ENCODE measurements around the gene APLF.
"Not testable (repeated sequence)": the region's sequence is repeated elsewhere in the genome, so short reads cannot be mapped to it uniquely, and the experiment has no call there.

APLF gene

DNA sequence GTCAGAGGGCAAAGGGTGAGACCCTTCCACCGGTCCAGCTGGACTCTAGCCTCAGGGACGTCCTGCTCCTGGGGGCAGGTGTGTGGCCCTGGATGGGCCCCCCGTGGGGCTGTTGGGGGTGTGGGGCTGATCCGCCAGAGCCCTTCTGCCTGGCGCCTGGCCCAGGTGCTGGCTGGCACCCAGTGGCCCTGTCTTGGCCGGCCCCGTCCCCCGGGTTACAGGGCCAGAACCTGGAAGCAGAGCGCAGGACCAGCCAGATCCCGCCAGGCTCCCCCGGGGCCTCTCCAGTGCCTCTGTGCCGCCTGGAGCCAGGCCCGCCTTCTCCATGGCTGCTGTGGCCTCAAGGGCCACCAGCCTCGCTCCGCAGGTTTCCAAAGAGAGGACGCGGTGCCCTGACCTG, 62.3 kb downstream of the APLF start:
- DNase-seq: not testable (repeated sequence)

DNA sequence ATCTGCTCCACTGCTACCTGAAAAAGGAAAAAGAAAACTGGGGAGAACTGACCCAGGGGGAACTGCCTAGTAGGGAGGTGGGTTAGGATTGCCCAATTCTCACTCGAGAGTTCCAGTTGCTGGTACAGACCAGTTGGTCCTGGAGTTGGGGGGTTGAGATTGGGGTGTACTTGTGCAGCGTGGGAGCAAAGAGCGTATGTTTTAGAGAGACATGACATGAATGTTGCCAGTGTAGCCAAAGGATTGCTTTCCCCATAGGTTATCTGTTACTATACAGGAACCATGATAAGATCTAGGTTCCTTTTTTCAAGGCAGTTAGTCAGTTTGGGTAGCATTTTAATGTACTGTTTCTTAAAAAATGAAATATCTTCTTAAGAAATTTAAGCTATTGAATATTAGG, 68.6 kb downstream of the APLF start:
- peak in 2 of 4 experiments; percentile 8 to 12 for DNase-seq

DNA sequence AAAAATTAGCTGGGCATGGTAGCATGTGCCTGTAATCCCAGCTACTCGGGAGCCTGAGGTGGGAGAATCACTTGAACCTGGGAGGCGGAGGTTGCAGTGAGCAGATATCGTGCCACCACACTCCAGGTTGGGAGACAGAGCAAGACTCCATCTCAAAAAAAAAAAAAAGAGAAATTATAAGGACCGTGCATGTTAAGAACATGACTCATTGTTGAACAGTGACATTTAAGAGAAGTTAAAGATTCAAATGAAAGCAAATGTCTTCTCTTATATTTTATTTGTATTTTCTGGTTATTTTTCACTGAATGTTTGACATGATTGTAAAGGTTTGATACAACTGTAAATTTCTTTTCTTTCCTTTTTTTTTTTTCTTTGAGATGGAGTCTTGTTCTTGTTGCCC, 69.6 kb downstream of the APLF start:
- peak in 2 of 4 experiments; percentile 23 to 34 for DNase-seq

DNA sequence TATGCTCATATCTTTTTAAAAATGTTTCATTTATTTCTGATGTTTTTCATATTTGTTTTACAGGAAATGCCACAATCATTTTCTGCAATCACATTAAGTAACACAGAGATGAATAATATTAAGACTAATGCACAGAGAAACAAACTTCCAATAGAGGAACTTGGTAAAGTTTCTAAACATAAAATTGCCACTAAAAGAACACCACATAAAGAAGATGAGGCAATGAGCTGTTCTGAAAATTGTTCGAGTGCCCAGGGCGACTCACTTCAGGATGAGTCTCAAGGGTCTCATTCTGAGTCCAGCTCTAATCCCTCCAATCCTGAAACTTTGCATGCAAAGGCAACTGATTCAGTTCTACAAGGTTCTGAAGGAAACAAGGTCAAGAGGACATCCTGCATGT, 70.4 kb downstream of the APLF start:
- DNase-seq: peak; percentile 8 to 59 (median 41)

DNA sequence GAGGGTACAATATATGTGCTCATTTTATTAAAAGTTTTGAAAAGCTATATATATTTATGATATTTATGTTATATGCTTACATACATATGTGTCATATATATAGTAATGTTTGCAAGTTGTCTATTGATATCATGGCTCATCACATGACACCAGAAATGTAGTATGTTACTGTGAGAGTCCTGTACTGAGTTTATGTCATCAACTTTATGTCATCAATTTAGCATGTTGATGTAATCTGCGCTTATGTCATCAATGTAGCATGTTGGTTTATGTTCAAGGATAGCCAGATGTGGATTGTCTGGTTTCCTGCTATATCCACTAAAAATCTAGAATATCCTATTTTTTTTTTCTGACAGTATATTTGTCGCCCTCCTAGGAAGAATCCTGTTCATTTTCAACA, 77.4 kb downstream of the APLF start:
- no peak for DNase-seq

DNA sequence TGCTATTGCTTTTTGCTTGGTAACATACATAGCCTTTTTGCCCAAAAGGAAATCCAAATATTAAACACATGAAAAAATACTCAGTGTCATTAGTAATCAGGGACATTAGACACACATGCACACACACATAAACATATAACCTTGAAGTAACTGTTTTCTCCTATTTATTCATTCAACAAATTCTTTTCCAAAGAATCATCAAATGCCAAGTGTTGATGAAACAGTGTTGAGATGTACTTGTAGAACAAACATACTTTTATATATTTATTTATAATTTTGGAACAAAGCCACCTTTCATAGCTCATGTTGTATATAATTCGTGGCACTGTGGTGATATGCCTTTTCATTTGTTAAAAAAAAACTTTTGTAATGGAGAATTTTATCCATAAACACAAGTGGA, 81.0 kb downstream of the APLF start:
- DNase-seq: no peak

DNA sequence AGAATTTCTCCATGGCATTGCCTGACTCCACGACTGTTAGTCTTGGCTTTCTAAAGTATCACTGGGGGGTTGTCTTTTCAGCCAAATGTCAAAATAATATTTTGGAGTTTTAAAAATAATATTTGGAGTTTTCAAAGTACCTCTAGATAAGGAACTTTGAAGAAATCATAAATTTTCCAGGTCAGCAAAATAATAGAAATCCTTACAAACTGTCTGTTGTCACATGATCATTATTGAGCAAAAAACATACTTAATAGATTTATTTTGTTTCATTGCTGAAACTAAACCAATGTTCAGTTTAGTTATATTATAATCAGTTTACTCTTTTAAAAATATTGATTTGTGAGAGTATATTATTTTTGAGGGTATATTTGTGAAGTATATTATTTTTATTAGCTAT, 85.7 kb downstream of the APLF start:
- DNase-seq: no peak

DNA sequence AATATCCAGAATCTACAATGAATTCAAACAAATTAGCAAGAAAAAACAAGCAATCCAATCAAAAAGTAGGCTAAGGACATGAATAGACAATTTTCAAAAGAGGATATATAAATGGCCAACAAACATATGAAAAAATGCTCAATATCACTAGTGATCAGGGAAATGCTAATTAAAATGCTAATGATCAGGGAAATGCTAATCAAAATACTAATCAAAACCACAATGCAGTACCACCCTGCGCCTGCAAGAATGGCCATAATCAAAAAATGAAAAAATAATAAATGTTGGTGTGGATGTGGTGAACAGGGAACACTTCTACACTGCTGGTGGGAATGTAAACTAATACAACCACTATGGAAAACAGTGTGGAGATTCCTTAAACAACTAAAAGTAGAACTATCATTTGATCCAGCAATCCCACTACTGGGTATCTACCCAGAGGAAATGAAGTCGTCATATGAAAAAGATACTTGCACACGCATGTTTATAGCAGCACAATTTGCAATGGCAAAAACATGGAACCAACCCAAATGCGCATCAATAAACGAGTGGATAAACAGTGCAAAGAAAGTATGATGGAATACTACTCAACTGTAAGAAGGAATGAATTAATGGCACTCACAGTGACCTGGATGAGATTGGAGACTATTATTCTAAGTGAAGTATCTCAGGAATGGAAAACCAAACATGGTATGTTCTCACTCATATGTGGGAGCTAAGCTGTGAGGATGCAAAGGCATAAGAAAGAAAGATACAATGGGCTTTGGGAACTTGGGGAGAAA, 88.2 kb downstream of the APLF start:
- not testable (repeated sequence) for DNase-seq

DNA sequence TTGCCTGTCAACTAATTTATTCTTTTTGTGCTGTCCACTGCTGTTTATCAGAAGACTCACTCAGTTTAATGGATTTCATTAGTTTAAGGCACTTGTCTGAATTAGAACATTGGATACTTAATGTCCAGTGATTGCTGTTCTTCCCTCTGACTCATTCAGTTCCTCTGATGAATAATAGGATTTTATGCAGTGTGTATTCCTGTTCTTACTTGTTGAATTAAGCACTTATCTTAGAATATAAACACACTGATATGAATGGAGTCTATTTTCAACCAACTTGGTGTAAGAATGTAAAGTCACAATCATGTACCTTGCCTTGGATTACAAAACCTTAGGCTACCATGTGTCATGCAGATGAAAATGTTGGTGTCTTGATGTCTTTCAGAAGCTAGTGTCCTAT, 89.0 kb downstream of the APLF start:
- DNase-seq: no peak

DNA sequence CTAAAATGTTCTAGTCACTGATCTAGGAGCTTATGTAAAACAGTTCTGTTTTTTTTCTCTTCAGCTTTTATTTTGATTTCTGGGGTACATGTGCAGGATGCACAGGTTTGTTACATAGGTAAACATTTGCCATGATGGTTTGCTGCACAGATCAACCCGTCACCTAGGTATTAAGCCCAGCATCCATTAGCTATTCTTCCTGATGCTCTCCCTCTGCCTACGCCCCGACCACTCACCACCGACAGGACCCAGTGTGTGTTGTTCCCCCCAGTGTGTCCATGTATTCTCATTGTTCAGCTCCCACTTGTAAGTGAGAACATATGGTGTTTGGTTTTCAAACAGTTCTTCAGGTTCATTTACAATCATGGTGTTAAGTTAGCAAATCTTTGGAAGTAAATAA, 91.2 kb downstream of the APLF start:
- DNase-seq: no peak

DNA sequence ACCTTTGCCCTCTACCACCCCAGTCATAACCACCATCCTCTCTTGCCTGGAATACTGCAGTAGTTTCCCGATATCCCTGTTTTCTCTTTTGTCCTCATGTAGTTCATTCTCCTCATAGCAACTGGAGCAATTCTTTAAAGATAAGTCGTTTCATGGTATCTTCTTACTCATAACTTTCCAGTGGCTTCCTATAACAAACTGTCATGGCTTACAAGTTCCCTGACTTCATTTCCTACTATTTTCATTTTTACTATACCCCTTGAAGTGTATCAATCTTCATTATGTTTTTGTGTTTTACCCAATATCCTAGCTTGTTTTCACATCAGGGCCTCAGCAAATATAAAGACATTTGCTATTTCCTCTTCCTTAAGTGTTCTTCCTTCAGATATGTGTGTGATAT, 92.3 kb downstream of the APLF start:
- no peak for DNase-seq

DNA sequence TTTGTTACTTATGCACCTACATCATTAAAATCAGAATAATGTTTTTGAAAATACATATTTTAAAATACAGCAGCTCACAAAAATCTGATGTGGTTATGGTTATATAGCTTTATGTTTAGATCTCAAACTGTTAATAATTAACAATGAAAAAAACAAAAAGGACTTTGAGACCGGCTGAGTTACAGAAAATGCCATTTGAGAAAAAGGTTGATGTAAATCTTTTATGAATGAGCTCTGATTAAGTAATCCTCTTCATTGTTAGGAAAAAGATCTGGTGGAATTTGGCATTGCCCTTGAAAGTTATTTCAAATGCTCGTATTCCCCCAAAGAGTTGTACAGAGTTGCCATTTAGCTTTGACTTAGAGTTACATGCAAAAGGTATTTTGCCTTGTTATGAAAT, 93.2 kb downstream of the APLF start:
- no peak for DNase-seq

DNA sequence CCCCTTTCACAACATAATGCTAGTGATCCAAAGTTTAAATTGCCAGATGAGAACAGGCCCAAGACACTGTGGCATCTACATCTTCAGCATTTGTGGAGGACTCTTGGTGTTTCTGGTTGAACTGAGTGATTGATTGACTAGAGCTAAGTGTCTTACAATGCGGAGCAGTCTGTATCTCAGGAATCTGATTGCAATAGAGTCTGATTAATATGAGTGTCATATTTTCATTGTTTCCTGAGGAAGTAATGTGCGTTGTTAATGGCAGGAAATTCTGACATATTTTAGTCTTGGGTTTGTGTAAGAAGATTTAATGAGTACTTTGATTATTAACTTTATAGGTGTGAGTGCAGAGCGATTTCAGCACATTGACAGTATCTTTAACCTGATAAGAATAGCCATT, 94.0 kb downstream of the APLF start:
- no peak for DNase-seq

DNA sequence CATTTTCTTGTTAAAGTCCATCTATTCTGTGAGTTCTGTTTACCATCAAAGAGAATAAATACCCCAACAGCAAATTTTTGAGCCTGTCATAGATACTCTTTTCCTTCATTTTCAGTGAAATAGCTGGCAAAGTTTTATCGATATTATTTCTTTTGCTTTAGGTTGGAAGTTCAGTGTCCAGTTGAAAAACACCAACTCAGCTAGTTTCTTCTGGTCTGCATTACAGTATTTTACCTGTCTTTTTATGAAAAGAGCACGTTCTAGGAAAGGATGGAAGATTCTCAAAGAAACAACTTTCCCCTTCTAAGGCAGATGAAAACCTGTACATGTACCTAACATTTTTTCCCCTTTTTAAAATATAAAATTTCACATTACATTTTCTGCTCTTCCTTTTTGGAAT, 95.5 kb downstream of the APLF start:
- DNase-seq: no peak

DNA sequence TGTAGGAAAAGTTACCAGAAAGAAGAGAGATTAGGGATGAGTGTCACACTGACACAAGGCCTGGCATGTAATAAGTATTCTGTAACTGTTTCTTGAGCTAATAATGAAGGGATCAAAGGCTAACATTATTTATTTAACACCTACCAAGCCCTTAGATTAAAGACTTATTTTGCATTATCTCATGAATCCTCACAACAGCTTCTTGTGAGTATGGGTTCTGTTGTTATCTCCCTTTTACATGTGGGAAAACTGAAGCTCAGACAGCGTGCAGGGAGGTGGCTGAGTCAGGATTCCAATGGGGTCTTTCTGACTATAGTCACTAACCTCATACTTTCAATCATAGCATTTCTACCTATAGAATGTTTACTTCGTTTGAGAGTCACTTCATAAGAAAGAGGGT, 97.0 kb downstream of the APLF start:
- no peak for DNase-seq

DNA sequence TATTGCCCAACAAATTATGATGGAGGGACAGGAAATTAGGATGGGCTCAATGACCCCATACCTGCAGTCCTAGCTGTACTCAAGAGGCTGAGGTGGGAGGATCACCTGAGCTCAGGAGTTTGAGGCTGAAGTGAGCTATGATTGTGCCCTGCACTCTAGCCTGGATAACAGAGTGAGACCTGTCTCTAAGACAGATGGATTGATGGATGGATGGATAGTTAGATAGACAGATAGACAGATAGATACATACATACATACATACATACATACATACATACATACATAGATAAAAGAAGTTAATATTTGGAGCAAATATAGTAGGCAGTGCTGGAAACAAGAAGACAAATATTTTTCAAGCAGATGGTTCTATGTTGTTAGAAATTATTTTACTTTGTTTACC, 97.9 kb downstream of the APLF start:
- DNase-seq: no peak

DNA sequence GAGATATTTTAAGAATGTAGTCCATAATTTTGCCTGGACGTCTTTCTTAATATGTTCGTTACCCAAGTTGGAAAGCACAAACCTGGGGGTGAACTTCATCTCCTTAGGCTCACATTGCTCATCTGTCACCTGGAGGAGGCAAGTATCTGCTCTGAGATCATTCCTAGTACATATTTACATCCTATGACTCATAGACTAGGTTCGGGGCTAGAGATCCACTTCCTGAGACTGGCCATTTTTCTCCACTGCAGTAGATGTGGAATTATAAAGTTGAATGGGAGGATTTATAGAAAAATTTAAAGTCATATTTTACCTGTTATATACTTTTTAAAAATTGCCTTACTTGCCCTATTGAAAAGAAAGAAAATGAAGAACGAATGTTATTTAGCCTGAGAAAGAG, 98.5 kb downstream of the APLF start:
- DNase-seq: no peak

DNA sequence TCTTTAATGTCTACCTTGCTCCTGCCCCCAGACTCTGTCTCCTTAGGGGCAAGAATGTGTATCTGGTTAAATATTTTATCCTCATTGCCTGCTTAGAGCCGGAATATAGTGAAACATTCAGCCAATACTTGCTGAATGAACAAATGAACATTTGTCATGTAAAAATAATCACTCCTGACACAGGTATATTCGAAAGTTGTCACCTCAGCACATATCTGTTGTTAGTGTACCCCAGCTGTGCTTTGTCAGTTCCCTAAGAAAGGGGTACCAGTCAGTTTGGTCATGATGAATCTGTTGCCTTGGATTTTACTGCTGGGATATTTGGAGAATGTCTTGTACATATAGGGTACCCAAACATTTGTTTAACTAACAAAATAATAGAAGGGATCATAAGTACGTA, 99.0 kb downstream of the APLF start:
- no peak for DNase-seq

DNA sequence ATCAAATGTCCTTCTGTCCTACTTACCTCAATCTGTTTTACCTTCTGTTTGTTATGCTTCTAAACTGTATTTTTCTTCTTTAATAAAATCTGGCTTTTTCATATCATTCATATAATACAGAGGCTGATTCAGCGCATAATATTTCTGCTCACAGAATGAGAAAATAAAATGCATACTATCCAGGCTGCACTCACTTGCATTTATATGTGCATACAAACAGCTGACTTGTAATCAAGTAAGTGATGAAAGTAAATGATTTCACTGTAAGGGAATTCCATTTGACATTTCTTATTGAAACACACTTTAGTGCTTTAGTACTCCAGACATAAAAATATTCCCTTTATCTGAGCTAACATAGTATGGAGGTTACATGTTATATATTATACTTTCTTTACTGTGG, 100.7 kb downstream of the APLF start:
- DNase-seq: no peak

DNA sequence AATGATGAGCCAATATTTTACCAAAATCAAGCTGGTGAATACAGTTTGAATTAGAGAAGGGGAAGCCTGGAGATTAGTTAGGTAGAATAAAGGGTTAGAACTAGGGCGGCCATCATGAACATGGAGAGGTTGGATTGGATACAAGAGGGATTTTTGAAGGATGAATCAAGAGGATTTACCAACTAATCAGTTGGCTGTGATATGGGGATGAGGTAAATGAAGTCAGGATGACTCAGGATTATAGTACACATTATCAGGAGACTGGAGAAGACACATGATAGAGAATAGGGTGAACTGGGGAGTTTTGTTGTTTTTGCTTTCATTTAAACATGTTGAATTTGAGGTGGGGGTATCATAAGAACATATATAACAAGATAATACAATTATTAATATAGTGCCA, 102.2 kb downstream of the APLF start:
- no peak for DNase-seq

DNA sequence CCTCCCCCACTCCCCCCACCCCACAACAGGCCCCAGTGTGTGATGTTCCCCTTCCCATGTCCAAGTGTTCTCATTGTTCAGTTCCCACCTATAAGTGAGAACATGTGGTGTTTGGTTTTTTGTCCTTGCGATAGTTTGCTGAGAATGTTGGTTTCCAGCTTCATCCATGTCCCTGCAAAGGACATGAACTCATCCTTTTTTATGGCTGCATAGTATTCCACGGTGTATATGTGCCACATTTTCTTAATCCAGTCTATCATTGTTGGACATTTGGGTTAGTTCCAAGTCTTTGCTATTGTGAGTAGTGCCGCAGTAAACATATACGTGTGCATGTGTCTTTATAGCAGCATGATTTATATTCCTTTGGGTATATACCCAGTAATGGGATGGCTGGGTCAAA, 103.0 kb downstream of the APLF start:
- DNase-seq: not testable (repeated sequence)

DNA sequence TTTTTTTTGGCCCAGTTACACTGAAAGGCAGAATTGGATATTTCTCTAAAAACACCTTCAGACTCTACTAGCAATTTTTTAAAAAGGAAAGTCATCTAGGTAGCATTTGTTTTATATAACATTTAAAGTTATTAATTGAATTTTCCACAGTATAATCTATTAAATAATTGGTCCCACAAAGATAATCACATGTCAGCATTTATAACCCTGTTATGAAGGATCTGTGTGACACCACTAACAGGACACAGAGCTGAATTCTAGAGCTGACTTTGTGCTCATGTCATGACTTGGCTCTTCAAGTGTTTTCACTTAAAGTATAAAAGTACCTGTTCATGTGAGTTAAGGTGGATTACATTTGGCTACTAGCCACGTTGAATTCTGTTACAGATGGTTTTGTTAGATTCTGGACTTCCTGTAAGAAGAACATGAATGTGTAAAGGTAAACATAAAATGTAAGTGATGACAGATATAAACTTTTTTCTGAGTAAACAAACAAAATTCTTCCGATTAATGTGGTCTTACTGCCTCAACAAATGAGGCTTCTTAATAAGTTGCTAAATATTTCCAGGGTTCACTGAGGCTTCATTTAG, 106.9 kb downstream of the APLF start:
- no peak for DNase-seq

DNA sequence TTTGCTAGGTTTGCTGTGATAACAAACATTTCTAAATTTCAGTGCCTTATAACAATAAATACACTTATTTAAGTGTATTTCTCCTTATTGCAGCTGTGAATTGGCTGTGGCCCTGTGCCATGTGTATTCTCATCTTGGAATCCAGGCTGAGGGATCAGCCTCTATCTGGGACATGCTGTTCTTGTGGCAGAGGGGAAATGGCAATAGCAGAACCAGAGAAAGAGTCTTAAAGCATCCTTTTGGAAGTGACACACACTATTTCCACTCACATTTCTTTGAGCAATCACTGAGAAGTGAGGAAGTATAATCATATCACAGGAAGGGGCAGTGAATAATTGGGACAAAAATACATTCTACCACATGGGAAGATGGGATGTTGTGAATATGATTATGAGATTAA, 109.8 kb downstream of the APLF start:
- peak in 1 of 4 experiments; percentile 29 for DNase-seq

DNA sequence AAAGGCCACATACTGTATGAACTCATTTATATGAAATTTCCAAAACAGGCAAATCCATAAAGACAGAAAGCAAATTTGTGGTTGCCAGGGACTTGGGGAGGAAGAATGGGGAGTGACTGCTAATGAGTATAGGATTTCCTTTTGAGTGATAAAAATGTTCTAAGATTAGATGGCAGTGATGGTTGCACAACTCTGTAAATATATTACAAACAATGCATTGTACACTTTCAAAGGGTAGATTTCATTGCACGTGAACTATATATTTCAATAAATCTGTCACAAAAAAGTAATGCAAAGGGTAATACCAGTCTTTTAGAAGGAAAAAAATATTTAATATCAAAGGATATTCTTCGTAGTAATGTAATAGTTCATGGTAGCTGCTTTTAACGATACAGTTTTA, 112.3 kb downstream of the APLF start:
- no peak for DNase-seq

DNA sequence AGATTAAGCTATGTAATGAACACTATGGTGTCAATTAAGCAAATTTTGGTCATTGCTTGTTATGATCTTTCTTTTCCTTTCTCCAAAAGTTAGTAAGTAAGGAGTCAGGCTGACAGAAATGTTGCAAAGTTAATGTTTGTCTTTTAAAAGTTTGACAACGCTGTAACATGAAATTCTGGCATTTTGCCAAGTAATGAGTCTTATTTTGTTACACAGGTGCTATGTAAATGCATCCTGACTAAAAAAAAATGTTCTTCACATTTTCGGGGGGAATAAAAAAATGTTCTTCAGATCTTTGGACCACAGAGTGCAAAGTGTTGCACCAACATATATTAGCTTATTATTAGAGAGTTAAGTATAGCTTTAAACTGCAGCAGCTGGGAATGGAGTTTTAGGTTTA, 121.2 kb downstream of the APLF start:
- no peak for DNase-seq
